Frontal cortex (tissue), 4 donors: ENCODE results near the gene LRRFIP1. TPM values are rescaled to one million over a fixed set of nuclear protein-coding genes. Genes with fewer than 3 reads are reported as not detected.
"Not testable (repeated sequence)": the region's sequence is repeated elsewhere in the genome, so short reads cannot be mapped to it uniquely, and the experiment has no call there.

Source experiments
- DNase-seq, 2 donors: peaks; one replicate each; pipeline ENCODE4 v3.0.0; 2012; ENCODE audit warnings: low spot score in 2 of 2
- FAIRE-seq: peaks from 2 replicates; lab custom pipeline; 2012; peaks lifted over from hg19 to GRCh38; lab: Jason Lieb, UNC
- total RNA-seq: library from RNA; depleted of rRNA; stranded (reverse); fragments of >200 nt; gene quantifications from one replicate; pipeline ENCODE4 v1.2.3, GENCODE V29; 2014
- donor health status: control.
- donor health status: control.
- donor health status: control.

The LRRFIP1 gene
- total RNA-seq, 1 donor from 2014 or later: 27.7 TPM

DNA sequence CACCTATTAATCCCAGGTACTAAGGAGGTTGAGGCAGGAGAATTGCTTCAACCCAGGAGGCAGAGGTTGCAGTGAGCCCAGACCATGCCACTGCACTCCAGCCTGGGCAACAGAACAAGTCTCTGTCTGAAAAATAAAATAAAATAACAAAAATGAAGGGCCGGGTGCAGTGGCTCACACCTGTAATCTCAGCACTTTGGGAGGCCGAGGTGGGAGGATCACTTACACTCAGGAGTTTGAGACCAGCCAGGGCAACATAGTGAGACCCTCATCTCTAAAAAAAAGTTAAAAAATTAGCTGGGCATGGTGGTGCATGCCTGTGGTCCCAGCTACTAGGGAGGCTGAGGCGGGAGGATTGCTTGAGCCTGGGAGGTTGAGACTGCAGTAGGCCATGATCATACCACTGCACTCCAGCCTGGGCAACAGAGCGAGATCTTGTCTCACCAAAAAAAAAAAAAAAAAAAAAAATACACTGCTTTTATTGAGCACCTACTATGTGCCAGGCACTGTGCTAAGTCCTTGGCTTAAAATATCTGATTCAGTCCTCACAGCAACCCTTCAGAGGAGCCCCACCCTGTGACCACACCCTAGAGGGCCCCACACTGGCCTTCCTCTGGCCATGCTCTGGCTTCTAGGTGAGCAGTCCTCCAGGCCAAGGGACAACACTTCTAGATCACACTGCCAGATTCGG lies 31.4 kb upstream of the LRRFIP1 start:
- FAIRE-seq, DNase-seq: not testable (repeated sequence)

DNA sequence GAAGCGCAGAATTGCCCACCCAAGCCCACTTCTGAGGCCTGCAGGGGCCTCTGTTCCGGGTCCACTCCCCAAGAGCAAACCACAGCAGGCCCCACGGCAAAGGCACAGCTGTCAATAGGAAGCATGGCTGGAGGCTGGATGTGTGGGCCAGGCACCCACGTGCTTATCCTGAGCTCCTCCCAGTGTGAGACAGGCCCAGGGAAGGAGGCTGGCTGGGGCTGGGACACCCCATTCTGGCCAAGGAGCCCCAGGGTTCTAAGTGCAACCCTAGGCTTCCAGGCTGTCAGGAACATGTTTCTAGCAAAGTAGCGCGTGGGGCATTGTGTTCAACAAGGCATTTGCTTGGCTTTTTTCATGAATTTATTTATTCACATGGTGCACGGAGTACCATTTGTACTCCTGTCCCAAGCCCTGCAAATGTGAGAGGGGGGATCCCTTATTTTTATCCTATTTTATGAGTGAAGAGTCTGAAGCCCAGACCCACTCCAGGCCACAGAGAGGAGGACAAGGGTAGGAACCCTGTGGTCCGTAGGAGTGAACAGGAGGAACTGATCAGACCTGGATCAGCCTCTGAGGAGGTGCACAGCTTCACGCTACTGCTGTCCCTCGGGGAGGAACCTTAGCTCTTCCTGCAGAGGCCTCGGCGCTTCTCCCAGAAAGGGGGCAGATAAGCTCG lies 30.7 kb upstream of the LRRFIP1 start:
- DNase-seq (no peak), FAIRE-seq (no peak)

DNA sequence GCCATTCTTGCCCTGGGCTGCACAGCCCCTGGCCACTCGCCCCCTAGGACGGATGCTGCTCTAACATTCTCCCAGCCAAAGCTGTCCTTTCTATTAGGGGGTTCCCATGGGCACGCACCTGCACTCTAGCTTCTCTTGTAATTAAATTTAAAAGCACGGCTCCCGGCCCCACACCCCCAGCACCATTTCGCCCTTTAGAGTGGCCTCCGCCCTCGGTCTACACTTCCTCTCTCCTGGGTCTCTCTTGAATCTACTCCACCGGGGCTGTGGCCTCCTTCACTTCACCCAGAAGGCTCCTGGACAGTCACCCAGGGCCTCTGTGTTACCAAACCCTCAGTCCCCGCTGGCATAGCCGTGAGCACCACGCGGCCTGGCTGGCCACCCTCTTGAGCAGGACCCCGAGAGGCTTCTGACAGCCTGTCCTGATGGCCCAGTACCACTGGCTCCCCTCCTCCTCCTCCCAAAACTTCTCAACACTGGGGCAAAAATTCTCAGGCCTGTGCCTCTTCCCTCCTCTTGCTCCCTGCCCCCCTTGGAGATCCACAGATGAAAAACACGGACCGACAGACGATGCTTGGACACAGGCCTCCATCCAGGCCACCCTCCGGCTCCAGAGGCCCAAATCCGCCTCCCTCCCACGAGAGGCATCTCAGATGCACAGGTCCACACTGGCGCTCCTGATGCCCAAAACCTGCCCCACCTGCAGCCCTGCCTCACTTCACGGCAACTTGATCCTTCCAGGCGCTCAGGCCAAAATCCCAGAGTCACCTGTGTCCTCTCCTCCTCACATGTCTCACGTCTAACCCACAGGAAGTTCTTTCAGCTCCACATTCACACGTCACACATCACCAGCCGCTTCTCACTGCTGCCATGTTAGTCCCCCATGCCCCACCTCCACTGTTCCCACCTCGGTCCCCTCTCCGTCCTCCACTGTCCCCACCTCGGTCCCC lies 29.9 kb upstream of the LRRFIP1 start:
- no peak for FAIRE-seq

DNA sequence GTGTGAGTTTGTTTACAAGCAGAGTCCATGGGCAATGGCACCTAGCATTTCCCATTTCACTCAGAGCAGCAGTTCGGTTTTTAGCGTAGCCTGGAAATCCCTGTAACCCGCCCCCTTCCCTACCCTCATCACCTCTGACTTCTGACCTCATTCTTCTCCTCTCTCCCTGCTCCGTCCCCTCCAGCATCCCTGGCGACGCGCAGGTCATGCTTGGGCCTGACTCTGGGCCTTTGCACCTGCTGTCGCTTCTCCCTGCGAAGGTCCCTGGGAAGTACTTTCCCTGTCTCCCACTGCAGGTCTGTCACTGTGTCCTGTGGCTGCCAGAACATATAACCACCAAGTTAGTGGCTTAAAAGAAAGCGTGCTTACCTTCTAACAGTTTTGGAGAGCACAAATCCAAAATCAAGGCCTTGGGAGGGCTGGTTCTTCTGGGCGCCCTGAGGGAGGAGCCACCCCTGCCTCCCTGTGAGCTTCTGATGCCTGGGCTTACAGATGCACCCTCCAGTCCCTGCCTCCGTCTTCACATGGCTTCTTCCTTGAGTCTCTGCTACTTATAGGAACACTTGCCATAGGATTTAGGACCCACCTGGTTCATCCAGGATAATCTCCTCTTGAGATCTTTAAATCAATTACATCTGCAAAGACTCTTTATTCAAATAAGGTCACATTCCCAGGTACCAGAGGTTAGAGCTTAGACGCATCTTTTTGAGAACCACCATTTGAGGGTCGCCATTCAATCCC lies 28.7 kb upstream of the LRRFIP1 start:
- DNase-seq: no peak
- no peak for FAIRE-seq

More for the DNA sequence above, 29.9 kb upstream of the LRRFIP1 start:
- no peak for DNase-seq

DNA sequence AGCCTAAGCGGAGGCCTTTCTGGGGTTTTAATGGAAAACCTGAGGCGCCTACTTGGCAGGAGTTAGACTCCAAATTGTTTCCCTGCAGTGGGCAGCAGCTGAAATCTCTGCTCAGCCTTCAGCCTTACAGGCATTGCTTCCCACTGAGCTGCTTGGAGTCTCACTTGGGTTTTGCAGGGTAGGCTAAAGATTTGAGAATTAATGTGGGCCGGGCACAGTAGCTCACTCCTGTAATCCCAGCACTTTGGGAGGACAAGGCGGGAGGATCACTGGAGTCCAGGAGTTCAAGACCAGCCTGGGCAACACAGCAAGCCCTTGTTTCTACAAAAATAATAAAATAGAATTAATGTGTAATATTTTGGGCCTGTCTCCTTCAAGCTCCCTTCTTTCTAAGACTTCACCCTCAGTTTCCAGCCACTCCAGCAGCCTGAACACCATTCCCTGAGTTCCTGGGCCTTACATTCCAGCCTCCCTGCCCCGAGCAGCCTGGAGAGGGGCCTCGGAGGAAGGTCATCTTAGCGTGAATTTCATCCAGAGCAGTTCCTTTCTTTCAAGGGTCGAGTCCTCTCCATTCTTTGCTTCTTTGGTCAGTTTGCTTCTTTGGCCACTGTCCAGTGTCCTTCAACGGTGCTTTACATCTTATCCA lies 27.8 kb upstream of the LRRFIP1 start:
- FAIRE-seq (no peak), DNase-seq (no peak)

DNA sequence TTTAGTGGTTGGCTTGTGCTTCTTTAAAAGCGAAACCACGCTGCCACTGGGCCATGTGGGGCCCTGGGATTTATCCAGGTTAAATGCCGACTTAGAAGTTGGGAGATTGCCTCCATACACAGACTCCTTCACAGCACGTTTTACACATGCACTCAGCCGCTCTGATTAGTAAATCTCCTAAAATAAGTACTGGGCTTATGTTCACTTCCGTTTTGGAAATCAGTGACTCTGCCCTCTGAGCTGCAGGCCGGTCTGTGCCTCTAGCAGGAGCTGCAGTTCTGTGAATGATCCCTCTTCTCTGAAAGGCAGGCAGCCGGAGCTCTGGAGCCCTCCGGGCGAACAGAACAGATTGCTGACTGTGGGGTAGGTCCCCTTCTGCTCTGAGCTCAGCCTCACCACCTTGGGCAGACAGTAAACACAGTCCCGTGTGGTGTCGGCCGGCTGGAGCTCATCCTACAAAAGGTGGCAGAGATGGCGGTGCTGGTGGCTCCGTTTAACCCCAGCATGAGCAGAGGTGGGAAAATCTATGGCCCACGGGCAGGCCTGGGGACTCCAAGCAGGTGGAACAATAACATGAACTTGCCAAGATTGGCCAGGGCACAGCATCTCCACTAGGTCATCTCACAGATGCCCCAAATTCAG lies 27.1 kb upstream of the LRRFIP1 start:
- DNase-seq (no peak), FAIRE-seq (no peak)

DNA sequence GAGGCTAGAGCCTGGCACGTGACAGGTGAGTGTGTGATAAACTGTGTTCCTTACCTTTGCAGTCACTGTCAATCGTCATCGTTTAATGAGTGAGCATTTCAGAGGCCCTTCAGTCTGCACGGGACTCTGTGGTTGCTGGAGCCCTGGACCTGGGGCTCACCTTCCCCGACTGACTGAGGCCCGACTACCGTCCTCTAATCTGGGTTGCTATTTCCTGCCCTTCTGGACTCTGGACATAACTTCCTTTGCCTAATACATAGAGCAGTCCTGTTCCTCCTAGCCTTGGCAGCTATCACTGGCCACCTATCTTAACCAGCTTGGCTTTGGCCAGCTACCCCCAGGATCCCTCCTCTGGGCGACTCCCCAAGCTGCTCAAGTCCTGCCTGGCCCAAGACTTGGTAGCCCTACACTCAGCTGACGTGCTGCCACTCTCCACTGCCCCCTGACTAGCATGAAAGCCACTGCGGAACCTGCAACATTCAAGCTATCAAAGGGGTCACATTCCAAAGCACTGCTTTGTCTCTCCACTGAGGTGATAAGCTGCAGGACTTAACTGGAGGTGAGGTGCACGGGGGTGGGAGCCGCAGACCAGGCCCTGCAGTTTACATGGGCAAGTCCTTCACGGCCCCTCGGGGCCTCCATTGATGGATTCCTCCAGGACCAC lies 25.8 kb upstream of the LRRFIP1 start:
- FAIRE-seq (no peak), DNase-seq (no peak)

DNA sequence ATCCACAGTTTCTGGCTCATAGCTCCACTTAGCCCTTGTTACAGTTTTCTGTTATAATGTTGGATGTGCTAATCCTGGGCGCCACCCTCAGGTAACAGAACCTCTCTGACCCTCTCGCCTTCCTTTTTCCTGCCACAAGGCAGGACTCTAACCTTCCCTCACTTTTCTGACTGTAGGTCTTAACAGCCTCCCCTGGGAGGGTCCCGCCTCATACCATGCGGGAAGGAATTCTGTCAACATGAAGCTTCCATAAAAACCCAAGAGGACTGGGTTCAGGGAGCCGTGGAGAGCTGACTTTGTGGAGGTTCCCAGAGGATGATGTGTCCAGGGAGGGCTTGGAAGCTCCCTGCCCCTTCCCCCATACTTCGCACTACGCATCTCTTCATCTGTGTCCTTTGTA lies 25.0 kb upstream of the LRRFIP1 start:
- no peak for DNase-seq
- no peak for FAIRE-seq

DNA sequence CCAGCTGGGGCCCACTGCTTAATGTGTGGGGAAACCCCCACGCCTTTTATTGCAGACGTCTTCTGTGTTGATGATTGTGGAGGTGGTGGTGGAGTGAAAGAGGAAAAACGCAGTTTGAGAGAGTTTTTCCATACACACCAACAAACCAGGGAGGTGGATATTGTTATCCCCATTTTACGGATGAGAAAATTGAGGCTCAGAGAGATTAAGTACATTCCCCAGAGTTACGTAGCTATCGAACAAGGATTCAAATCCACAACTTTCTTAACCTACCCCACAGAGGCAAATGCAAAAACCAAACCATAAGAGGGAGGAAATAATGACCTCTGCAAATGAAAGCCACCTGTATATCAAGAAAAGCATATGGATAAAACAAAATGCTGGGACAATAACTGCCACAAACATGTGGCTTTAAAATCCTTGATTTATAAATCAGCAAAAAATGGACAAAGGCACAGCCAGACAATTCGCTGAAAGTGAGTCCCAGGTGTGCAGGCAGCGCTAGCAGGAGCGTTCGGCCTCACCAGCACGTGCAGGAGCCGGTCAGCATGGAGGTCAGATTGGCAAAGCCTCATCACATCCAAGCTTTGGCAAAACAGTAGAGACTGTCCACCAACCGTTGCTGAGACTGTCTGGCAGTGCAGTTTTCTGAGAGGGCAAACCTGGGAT lies 24.2 kb upstream of the LRRFIP1 start:
- no peak for FAIRE-seq
- DNase-seq: no peak

DNA sequence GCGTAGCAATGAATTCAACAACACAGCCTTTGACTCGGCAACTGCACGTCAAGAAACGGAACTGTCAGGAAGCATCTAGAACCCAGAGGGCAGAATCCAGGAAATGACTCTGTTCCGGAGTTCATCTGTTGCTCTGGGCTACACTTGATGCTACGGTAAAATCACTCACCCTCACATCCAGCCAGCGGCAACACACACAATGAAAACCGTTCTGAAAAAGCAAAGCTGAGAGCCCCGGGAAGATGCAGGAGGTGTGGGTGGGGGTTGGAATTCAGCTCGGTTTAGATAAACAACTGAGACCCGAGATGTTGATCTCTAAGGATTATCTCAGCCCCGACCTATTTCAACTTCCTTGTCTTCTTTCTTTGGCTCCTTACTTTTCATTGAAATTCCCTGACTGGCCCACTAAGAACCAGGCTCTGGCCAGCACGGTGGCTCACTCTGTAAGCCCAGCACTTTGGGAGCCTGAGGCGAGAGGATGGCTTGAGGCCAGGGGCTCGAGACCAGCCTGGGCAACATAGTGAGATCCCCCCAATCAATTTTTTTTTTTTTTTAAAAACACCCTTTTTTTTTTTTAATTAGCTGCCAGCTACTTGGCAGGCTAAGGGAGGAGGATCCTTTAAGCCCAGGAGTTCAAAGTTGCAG lies 23.5 kb upstream of the LRRFIP1 start:
- no peak for FAIRE-seq
- DNase-seq: peak in 1 of 2 donors; percentile 72

DNA sequence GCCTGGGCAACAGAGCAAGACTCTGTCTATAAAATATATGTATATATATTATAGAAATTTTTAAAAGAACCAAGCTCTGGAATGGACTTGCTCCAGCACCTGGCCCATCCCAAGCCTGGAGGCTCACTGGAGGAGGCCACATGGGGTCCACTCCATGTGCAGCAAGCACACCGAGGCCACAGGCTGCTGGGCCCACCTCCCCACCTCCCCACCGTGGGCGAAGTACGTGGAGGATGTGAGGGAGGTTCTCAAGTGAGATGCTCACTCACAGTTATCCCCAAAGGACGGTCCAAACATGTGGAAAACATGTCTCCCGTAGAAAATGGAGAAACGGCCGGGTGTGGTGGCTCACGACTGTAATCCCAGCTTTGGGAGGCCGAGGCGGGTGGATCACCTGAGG lies 23.0 kb upstream of the LRRFIP1 start:
- FAIRE-seq (no peak), DNase-seq (no peak)

DNA sequence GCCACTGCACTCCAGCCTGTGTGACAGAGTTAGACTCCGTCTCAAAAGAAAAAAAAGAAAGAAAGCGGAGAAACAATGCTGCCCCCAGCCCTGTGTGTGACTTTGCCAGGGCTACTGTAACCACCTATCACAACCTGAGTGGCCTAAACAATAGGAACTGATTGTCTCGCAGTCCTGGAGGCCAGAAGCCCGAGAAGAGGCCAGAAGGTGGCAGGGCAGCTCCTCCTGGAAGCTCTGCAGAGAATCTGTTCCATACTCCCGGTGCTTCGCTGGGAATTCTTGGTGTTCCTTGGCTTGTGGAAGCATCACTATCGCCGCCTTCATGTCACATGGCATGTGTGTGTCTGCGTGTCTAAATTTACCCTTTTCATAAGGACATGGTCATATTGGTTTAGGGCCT lies 22.4 kb upstream of the LRRFIP1 start:
- FAIRE-seq (no peak), DNase-seq (no peak)

DNA sequence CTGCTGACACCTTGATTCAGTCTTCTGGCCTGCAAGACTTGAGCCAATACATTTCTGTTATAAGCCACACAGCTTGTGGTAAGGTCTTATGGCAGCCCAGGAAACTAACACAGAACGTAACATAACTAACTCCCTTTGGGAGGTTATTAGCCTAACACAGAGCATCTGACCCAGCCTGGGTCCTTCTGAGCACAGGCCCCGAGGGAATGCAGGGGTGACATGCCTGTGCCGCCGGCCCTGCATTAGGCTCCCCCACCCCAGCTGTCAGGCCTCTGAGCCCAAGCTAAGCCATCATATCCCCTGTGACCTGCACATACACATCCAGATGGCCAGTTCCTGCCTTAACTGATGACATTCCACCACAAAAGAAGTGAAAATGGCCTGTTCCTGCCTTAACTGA lies 20.9 kb upstream of the LRRFIP1 start:
- not testable (repeated sequence) for DNase-seq, FAIRE-seq

DNA sequence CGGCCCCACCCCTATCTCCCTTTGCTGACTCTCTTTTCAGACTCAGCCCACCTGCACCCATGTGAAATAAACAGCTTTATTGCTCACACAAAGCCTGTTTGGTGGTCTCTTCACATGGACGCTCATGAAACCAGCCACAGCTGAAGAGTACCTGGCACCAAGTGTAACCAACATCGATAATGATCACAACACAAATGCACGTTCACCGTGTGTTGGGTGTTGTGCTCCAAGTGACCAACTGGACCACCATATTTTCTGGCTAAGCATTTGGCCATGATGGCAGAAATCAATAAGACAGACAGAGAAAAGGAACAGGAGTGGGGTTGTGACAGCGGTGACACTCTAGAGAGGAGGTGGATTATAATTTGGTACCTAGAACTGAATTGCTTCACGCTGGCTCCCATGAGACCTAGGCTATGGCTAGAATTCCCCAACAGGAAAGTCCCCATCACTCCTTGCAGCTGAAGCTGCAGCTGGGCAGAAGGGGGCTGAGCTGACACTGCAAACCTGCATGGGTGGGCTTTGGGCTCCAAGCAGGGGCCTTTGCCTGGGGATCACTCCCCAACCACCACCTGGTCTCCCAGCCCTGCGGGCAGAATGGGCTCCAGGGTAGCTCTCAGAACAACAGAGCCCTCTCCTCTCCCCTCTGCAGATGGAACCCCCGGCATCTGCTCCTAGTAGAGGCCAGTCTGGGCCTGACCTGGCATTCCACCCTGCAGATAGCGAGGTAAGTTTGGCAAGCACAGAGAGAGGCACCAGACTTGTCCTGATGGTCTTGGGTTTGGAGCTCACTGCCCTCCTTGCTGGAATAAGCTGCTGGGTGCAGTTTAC lies 14.6 kb upstream of the LRRFIP1 start:
- FAIRE-seq (no peak), DNase-seq (no peak)

DNA sequence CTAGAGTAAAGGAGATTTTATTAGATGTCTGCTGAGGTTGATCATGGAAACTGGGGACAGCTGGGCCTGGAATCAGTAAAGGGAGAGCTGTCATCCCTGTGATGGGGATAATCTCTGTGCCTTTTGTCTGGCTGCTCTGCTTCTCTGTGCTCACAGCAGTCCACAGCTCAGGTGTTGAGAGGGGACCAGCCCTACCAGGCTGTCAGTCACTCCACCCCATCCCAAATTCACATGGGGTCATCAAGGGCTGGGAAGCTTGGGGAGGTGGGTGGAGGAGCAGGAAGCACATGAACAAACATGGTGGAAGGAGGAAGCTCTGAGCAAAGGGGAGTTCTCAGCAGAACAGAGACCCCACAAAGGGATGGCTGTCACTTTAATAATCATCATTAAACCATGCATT lies 13.7 kb upstream of the LRRFIP1 start:
- DNase-seq: no peak
- FAIRE-seq: no peak

DNA sequence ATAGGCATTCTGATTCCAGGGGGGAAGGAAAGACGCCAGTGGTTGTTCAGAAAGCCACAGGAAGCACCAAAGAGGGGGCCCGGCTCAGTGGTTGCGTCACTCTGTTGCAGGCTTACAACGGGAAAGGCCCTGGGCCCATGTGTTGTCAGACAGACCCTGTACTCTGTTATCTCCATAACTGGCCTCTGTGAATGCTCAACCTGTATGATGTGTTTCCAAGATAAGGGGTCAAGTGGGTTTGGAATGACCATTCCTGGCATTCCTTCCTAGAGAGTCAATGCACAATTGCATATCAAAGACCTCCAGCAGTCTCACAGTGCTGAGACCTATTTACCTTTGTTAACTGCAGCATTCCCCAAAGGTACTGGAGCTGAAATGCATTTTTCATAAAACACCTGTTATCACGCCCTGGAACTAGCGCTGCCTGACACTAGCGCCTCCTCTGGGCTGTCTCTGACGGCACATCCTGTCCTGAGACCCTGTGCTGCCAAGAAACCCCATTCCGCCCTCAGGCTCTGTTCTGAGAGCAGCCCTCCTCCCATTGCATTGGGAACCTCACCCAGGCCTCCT lies 13.2 kb upstream of the LRRFIP1 start:
- DNase-seq (no peak), FAIRE-seq (no peak)
